ENCODE results near the gene ZNF567.

The ZNF567 gene

DNA sequence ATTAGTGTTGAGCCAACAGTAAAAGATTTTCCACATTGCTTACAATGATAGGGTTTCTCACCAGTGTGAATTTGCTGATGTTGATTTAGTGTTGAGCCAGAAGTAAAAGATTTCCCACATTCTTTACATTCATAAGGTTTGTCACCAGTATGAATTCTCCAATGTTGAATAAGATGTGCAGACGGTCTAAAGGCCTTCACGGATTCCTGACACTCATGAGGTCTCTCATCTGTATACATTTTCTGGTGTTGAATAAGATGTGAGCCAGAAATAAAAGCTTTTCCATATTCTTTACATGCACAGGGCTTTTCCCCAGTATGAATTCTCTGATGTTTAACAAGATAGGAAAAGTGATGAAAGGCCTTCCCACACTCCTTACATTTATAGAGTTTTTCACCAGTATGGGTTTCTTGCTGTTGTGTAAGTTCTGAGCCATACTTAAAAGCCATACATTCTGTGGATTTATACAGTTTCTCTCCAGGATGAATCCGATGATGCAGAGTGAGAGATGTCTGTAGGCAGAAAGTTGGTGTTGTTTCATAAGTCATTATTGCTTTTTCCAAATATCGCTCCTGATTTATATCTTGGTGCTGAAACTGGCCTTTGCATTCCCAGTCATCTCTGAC lies 62.8 kb downstream of the ZNF567 start:
- no peak for DNase-seq (ENCODE audit: low read depth)
